ENCODE measurements around the gene XRCC6. TPM values are rescaled to one million over a fixed set of nuclear protein-coding genes. Genes with fewer than 3 reads are reported as not detected.

XRCC6 gene
- total RNA-seq, 2 donors from 2014 or later = 247 to 254 TPM

GRCh38 chr22:41575533-41575932 is 45.6 kb upstream of the XRCC6 start:
- no peak for DNase-seq (ENCODE audit: low spot score)
- intact Hi-C loops (cut with DNase I) = no loop called here
- 90% methylated on average over 15 of the region's 15 CpGs for WGBS
- no peak overlapping the region for H3K27ac ChIP-seq
- H3K36me3 ChIP-seq = peaks cover 4% of the 10 kb centered on the region in 2 donors
- no peaks in the 10 kb centered on the region for H3K9me3 ChIP-seq
- H3K4me1 ChIP-seq (replicated peaks) = no peaks in the 10 kb centered on the region
- H3K27me3 ChIP-seq (replicated peaks; ENCODE audit: insufficient read depth) = no peaks in the 10 kb centered on the region
- TF ChIP-seq POLR2AphosphoS5 (IDR thresholded peaks at IDR 0.05) (no peak), POLR2A (IDR thresholded peaks at IDR 0.05) (no peak)
- TF ChIP-seq, protein P1, sequence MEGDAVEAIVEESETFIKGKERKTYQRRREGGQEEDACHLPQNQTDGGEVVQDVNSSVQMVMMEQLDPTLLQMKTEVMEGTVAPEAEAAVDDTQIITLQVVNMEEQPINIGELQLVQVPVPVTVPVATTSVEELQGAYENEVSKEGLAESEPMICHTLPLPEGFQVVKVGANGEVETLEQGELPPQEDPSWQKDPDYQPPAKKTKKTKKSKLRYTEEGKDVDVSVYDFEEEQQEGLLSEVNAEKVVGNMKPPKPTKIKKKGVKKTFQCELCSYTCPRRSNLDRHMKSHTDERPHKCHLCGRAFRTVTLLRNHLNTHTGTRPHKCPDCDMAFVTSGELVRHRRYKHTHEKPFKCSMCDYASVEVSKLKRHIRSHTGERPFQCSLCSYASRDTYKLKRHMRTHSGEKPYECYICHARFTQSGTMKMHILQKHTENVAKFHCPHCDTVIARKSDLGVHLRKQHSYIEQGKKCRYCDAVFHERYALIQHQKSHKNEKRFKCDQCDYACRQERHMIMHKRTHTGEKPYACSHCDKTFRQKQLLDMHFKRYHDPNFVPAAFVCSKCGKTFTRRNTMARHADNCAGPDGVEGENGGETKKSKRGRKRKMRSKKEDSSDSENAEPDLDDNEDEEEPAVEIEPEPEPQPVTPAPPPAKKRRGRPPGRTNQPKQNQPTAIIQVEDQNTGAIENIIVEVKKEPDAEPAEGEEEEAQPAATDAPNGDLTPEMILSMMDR (IDR thresholded peaks at IDR 0.05) = no peak
- H3K4me3 ChIP-seq = no peak overlapping the region

GRCh38 chr22:41576877-41577276 is 44.2 kb upstream of the XRCC6 start:
- no peaks in the 10 kb centered on the region for H3K9me3 ChIP-seq
- TF ChIP-seq POLR2A (IDR thresholded peaks at IDR 0.05) (no peak), POLR2AphosphoS5 (IDR thresholded peaks at IDR 0.05) (no peak)
- TF ChIP-seq, protein P1 (IDR thresholded peaks at IDR 0.05) = peak in 3 of 4 experiments; percentile 19 to 59 (median 59)
- no peaks in the 10 kb centered on the region for H3K4me1 ChIP-seq (replicated peaks)
- DNase-seq (ENCODE audit: low spot score) = no peak
- 74% methylated on average over 7 of the region's 9 CpGs for WGBS
- H3K36me3 ChIP-seq = peaks cover 4% of the 10 kb centered on the region in 2 donors
- no peak overlapping the region for H3K4me3 ChIP-seq
- intact Hi-C loops (cut with DNase I) = no loop called here
- H3K27ac ChIP-seq = no peak overlapping the region
- H3K27me3 ChIP-seq (replicated peaks; ENCODE audit: insufficient read depth) = no peaks in the 10 kb centered on the region

GRCh38 chr22:41578114-41578513 is 43.0 kb upstream of the XRCC6 start:
- WGBS = 85% methylated on average over 8 of the region's 8 CpGs
- Histone ChIP-seq H3K27me3 (replicated peaks; ENCODE audit: insufficient read depth) (no peaks in the 10 kb centered on the region), H3K4me3 (no peak overlapping the region), H3K36me3 (peaks cover 4% of the 10 kb centered on the region in 2 donors), H3K27ac (no peak overlapping the region), H3K9me3 (no peaks in the 10 kb centered on the region), H3K4me1 (replicated peaks) (no peaks in the 10 kb centered on the region)
- TF ChIP-seq POLR2A (IDR thresholded peaks at IDR 0.05) (no peak), POLR2AphosphoS5 (IDR thresholded peaks at IDR 0.05) (no peak)
- TF ChIP-seq, protein P1 (IDR thresholded peaks at IDR 0.05) = no peak
- intact Hi-C loops (cut with DNase I) = no loop called here
- no peak for DNase-seq (ENCODE audit: low spot score)

DNA sequence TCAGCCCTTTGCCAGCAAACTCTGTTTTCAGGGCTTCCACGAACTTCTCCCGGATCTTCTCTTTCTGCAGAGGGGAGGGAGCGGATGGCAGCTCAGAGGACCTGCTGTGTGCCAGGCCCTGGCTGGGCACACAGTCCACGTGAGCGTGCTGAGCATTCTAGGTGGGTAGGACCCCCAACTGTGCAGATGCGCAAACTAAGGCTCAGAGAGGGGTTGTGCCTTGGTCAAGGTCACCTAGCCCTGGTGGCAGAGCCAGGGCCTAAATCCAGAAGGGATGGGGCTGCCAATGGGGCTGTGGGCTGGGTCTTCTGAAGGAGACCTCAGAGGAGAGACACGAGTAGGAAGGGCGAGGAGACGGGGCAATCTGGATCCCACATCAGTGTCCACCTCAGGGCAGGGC is 42.3 kb upstream of the XRCC6 start:
- no peaks in the 10 kb centered on the region for H3K4me1 ChIP-seq (replicated peaks)
- TF ChIP-seq POLR2AphosphoS5 (IDR thresholded peaks at IDR 0.05) (no peak), POLR2A (IDR thresholded peaks at IDR 0.05) (no peak)
- TF ChIP-seq, protein P1 (IDR thresholded peaks at IDR 0.05) = no peak
- intact Hi-C loops (cut with DNase I) = no loop called here
- H3K4me3 ChIP-seq = no peak overlapping the region
- H3K27ac ChIP-seq = no peak overlapping the region
- 86% methylated on average over 9 of the region's 9 CpGs for whole genome bisulfite sequencing
- no peaks in the 10 kb centered on the region for H3K27me3 ChIP-seq (replicated peaks; ENCODE audit: insufficient read depth)
- no peak for DNase-seq (ENCODE audit: low spot score)
- no peaks in the 10 kb centered on the region for H3K9me3 ChIP-seq
- H3K36me3 ChIP-seq = peaks cover 4% of the 10 kb centered on the region in 2 donors

- Histone ChIP-seq H3K27me3 (replicated peaks; ENCODE audit: insufficient read depth) (no peaks in the 10 kb centered on the region), H3K4me3 (no peak overlapping the region), H3K36me3 (peaks cover 4% of the 10 kb centered on the region in 2 donors), H3K4me1 (replicated peaks) (no peaks in the 10 kb centered on the region), H3K9me3 (no peaks in the 10 kb centered on the region), H3K27ac (no peak overlapping the region)
- intact Hi-C loops (cut with DNase I) = no loop called here
- TF ChIP-seq POLR2A (IDR thresholded peaks at IDR 0.05) (no peak), POLR2AphosphoS5 (IDR thresholded peaks at IDR 0.05) (no peak)
- TF ChIP-seq, protein P1 (IDR thresholded peaks at IDR 0.05) = no peak
- WGBS = 87% methylated on average over 12 of the region's 12 CpGs
- DNase-seq (ENCODE audit: low spot score) = no peak
Measured at GRCh38 chr22:41579297-41579996, 41.6 kb upstream of the XRCC6 start.

All from prostate gland (tissue), 2 donors.